GM12878 (cell line): ENCODE measurements around the gene GDA. TPM values are rescaled to one million over a fixed set of nuclear protein-coding genes. Genes with fewer than 3 reads are reported as not detected.

Source experiments
- ATAC-seq: fragments of 200-7000 bp; cut with Tn5 transposase; 3 replicates; pipeline ENCODE4 v1.9.1; 2020; ENCODE audit warnings: mild to moderate bottlenecking, moderate library complexity
- BruUV-seq: library from RNA; stranded (reverse); fragments of 400-500 nt; replicated peaks from 2 replicates; lab custom pipeline; 2021; lab: Mats Ljungman, UMichigan
- CTCF ChIA-PET: fragments of 300-600 bp; sonication (Branson Sonifier 250); formaldehyde crosslinking; extraction: SDS; loops from one replicate; lab custom pipeline; 2021; ENCODE audit warnings: inconsistent platforms; lab: Yijun Ruan, JAX
- POLR2A ChIA-PET: fragments of 350-600 bp; formaldehyde crosslinking; extraction: SDS; loops from one replicate; lab custom pipeline; 2021; ENCODE audit warnings: inconsistent platforms; lab: Charles Lee
- RAD21 ChIA-PET: fragments of 300-600 bp; sonication (Branson Sonifier 250); formaldehyde crosslinking; loops from one replicate; lab custom pipeline; 2023; ENCODE audit warnings: antibody characterized with exemption; ENCODE audit not compliant: unreplicated experiment; lab: Charles Lee
- SMC1A ChIA-PET: fragments of 300-600 bp; sonication (Branson Sonifier 250); formaldehyde crosslinking; loops from one replicate; lab custom pipeline; 2023; ENCODE audit not compliant: unreplicated experiment, uncharacterized antibody; lab: Charles Lee
- DNase-seq: peaks from one replicate; pipeline ENCODE4 v3.0.0-alpha.2; 2011; ENCODE audit warnings: low read depth, low spot score
- FAIRE-seq: peaks from 3 replicates; lab custom pipeline; 2011; peaks lifted over from hg19 to GRCh38; lab: Jason Lieb, UNC
- H2AFZ ChIP-seq: 2 replicates; pipeline ENCODE4 v1.6.0; 2011; ENCODE audit warnings: low read depth, low read length, control low read depth; ENCODE audit not compliant: control insufficient read depth
- H3K27ac ChIP-seq: 2 replicates; pipeline ENCODE4 v1.5.1; 2011; ENCODE audit warnings: control low read depth; ENCODE audit not compliant: control insufficient read depth, insufficient read depth
- H3K27me3 ChIP-seq, 2 experiments: replicated peaks in 1 of 2; 2 replicates each; pipeline versions ENCODE4 v1.6.0 to v1.6.1; 2011; ENCODE audit warnings: low read length in 1 of 2; ENCODE audit not compliant: control insufficient read depth in 2 of 2, insufficient read depth in 2 of 2
- H3K36me3 ChIP-seq, 2 experiments: 2 replicates each; pipeline ENCODE4 v1.5.1; 2011; ENCODE audit warnings: low read length in 1 of 2; ENCODE audit not compliant: control insufficient read depth in 2 of 2, insufficient read depth in 2 of 2
- H3K4me1 ChIP-seq: 2 replicates; pipeline ENCODE4 v1.6.1; 2011; ENCODE audit warnings: mild to moderate bottlenecking, low read length, moderate library complexity, mixed read lengths; ENCODE audit not compliant: control insufficient read depth, insufficient read depth
- H3K4me2 ChIP-seq: 2 replicates; pipeline ENCODE4 v1.6.0; 2011; ENCODE audit warnings: control low read depth; ENCODE audit not compliant: control insufficient read depth, insufficient read depth
- H3K4me3 ChIP-seq: fragments of 200-600 bp; sonication (generic); 2 replicates; pipeline ENCODE4 v1.5.1; 2016
- H3K79me2 ChIP-seq: 2 replicates; pipeline ENCODE4 v1.6.0; 2011; ENCODE audit warnings: low read length; ENCODE audit not compliant: control insufficient read depth, insufficient read depth
- H3K9ac ChIP-seq: 2 replicates; pipeline ENCODE4 v1.8.0; 2011; ENCODE audit warnings: low read length, control low read depth, mixed read lengths; ENCODE audit not compliant: control insufficient read depth, insufficient read depth
- H3K9me3 ChIP-seq: replicated peaks from 3 replicates; pipeline ENCODE4 v1.5.1; 2011; ENCODE audit warnings: mild to moderate bottlenecking, low read length; ENCODE audit not compliant: control insufficient read depth, insufficient read depth
- H4K20me1 ChIP-seq: 2 replicates; pipeline ENCODE4 v1.6.0; 2011; ENCODE audit not compliant: control insufficient read depth, insufficient read depth
- BCLAF1 ChIP-seq: fragments of 450-650 bp; IDR thresholded peaks from 2 replicates; pipeline ENCODE4 v1.6.1; 2017; ENCODE audit warnings: antibody characterized with exemption, mild to moderate bottlenecking, moderate library complexity
- BHLHE40 ChIP-seq, 2 experiments: fragments of 450-650 bp in 1 of 2; IDR thresholded peaks; 2 replicates each; pipeline ENCODE4 v1.6.1; 2011 to 2017; ENCODE audit warnings: low read depth in 2 of 2, borderline replicate concordance in 1 of 2, improper control_type of control experiment in 1 of 2, low read length in 1 of 2, mild to moderate bottlenecking in 1 of 2
- BMI1 ChIP-seq: fragments of 450-650 bp; IDR thresholded peaks from 2 replicates; pipeline ENCODE4 v1.6.1; 2016; ENCODE audit warnings: mild to moderate bottlenecking, moderate library complexity, borderline replicate concordance
- CREM ChIP-seq: IDR thresholded peaks from 2 replicates; pipeline ENCODE4 v1.6.1; 2014; ENCODE audit warnings: antibody characterized with exemption, low read depth
- MEF2B ChIP-seq: fragments of 450-650 bp; IDR thresholded peaks from 2 replicates; pipeline ENCODE4 v1.6.1; 2018; ENCODE audit warnings: mild to moderate bottlenecking, moderate library complexity; ENCODE audit not compliant: partially characterized antibody, poor library complexity, severe bottlenecking
- MTA2 ChIP-seq: fragments of 450-650 bp; IDR thresholded peaks from 2 replicates; pipeline ENCODE4 v1.6.1; 2016; ENCODE audit warnings: low read depth, mild to moderate bottlenecking, moderate library complexity
- NFYA ChIP-seq: IDR thresholded peaks from 2 replicates; pipeline ENCODE4 v1.6.1; 2011; ENCODE audit warnings: low read depth, mild to moderate bottlenecking, low read length, improper control_type of control experiment, borderline replicate concordance
- NR2F1 ChIP-seq: fragments of 450-650 bp; conservative IDR thresholded peaks from 2 replicates; pipeline ENCODE4 v1.6.1; 2017; ENCODE audit warnings: mild to moderate bottlenecking
- PKNOX1 ChIP-seq: fragments of 450-650 bp; IDR thresholded peaks from 2 replicates; pipeline ENCODE4 v1.6.1; 2016; ENCODE audit warnings: mild to moderate bottlenecking
- RAD21 ChIP-seq: IDR thresholded peaks from 2 replicates; pipeline ENCODE4 v1.6.1; 2011; ENCODE audit warnings: mild to moderate bottlenecking, low read depth, low read length, moderate library complexity; ENCODE audit not compliant: insufficient read depth
- WRNIP1 ChIP-seq: IDR thresholded peaks from 2 replicates; pipeline ENCODE4 v1.6.1; 2011; ENCODE audit warnings: low read depth, low read length, improper control_type of control experiment, borderline replicate concordance
- YBX1 ChIP-seq: fragments of 450-650 bp; IDR thresholded peaks from 2 replicates; pipeline ENCODE4 v1.6.1; 2016; ENCODE audit warnings: antibody characterized with exemption
- ZBED1 ChIP-seq: IDR thresholded peaks from 2 replicates; pipeline ENCODE4 v1.6.1; 2016; ENCODE audit warnings: borderline replicate concordance
- ZBTB11 ChIP-seq: fragments of 450-650 bp; formaldehyde crosslinking; IDR thresholded peaks from 2 replicates; pipeline ENCODE4 v1.5.0; 2022; ENCODE audit warnings: mild to moderate bottlenecking, missing genetic modification characterization
- ZNF217 ChIP-seq: fragments of 450-650 bp; IDR thresholded peaks from 2 replicates; pipeline ENCODE4 v1.6.1; 2017; ENCODE audit warnings: antibody characterized with exemption, mild to moderate bottlenecking
- ZNF384 ChIP-seq: IDR thresholded peaks from 2 replicates; pipeline ENCODE4 v1.6.1; 2012; ENCODE audit warnings: low read depth, mild to moderate bottlenecking, low read length, improper control_type of control experiment, borderline replicate concordance
- in situ Hi-C: fragments of 300-500 bp; cut with MboI; formaldehyde crosslinking; loops from 9 replicates; pipeline ENCODE4 v1.14.3; 2018; ENCODE audit warnings: mixed read lengths
- intact Hi-C: fragments of 100-400 bp; cut with micrococcal nuclease; formaldehyde crosslinking; loops from one replicate; pipeline ENCODE4 v1.14.2; 2022; ENCODE audit not compliant: unreplicated experiment
- polyA plus RNA-seq, 11 experiments: library from polyadenylated mRNA; depleted of rRNA in 4 of 11; unstranded in 6 of 11; stranded (reverse) in 5 of 11; fragments of >200 nt; fragmentation: Nextera tagmentation in 4 of 11; fragmentation: Illumina TruSeq in 1 of 11; extraction: Ambion mirVana in 4 of 11; extraction: Trizol in 1 of 11; gene quantifications; 1 replicate in 1 of 11; 2 replicates in 10 of 11; pipeline versions ENCODE4 v1.2.1 to v1.2.3, GENCODE V29; 2011 to 2016; ENCODE audit warnings: inconsistent platforms in 2 of 11, missing spikeins in 2 of 11, low read depth in 1 of 11
- total RNA-seq, 4 experiments: library from RNA; depleted of rRNA in 3 of 4; stranded (reverse); fragments of >200 nt in 3 of 4; fragmentation: Illumina TruSeq in 1 of 4; extraction: Trizol in 1 of 4; gene quantifications; 2 replicates each; pipeline versions ENCODE4 v1.2.1 to v1.2.3, GENCODE V29; 2013 to 2021

The GDA gene
- total and polyA plus RNA-seq, 10 of the 15 experiments (the other 5 are each of a cell fraction or from before 2014, with no cell fraction given): 0.19 to 17.9 (median 0.48) TPM; not detected in 2

GRCh38 chr9:72150661-72151060 lies 1.4 kb downstream of the GDA start (continued):
- TF ChIP-seq ZNF217 (no peak), PKNOX1 (no peak), CREM (no peak), ZBED1 (no peak), MEF2B (no peak), ZNF384 (no peak)

GRCh38 chr9:72151104-72151503 lies 1.9 kb downstream of the GDA start:
- ChIA-PET SMC1A (interaction anchor here (0.8 to 2.5 kb wide), 8 partner anchors 10 to 112 kb away, joined by 3 to 9 read pairs (median 3); no protein-coding TSS in a partner anchor), POLR2A (no interaction called here), CTCF (interaction anchor here (0.8 to 1.7 kb wide), 5 partner anchors 8 to 121 kb away, joined by 3 to 6 read pairs (median 4); no protein-coding TSS in a partner anchor), RAD21 (no interaction called here)
- Histone ChIP-seq H3K4me1 (no peaks in the 10 kb centered on the region; the same call in 1 of the 2 replicates), H3K27ac (no peak overlapping the region), H3K27me3 (peaks cover 2 to 3% of the 10 kb centered on the region in 2 experiments; a peak in 2 of 4 replicates), H2AFZ (no peak overlapping the region), H4K20me1 (no peaks in the 10 kb centered on the region), H3K4me3 (no peak overlapping the region), H3K36me3 (no peaks in the 10 kb centered on the region), H3K9ac (no peak overlapping the region), H3K9me3 (no peaks in the 10 kb centered on the region; the same call in 2 of the 3 replicates), H3K79me2 (no peaks in the 10 kb centered on the region), H3K4me2 (no peak overlapping the region)
- intact Hi-C loops: no loop called here
- no peak for FAIRE-seq
- in situ Hi-C loops: no loop called here
- DNase-seq: no peak
- BruUV-seq: no TSS peak
- ATAC-seq: no peak
- TF ChIP-seq BMI1: no peak
- no peak for TF ChIP-seq BHLHE40 (IDR thresholded peaks at IDR 0.05; ENCODE audit: borderline replicate concordance in 1 of 2, low read depth in 2 of 2, low read length in 1 of 2)
- TF ChIP-seq YBX1: no peak
- no peak for TF ChIP-seq MTA2
- TF ChIP-seq NFYA: no peak
- TF ChIP-seq ZBTB11 (CRISPR knock-in tag): no peak
- no peak for TF ChIP-seq WRNIP1
- no peak for TF ChIP-seq NR2F1
- no peak for TF ChIP-seq RAD21
- TF ChIP-seq BCLAF1: no peak
